GM23338 (cell line): Measurements from ENCODE around the gene CCAR1. TPM values are rescaled to one million over a fixed set of nuclear protein-coding genes. Genes with fewer than 3 reads are reported as not detected.

Source experiments
- ATAC-seq: fragments of 200-7000 bp; cut with Tn5 transposase; 3 replicates; pipeline ENCODE4 v1.9.1; 2020
- DNase-seq: peaks from one replicate; pipeline ENCODE4 v3.0.0-alpha.2; 2015; ENCODE audit warnings: low spot score
- H2AFZ ChIP-seq: fragments of 200-600 bp; sonication (generic); 2 replicates; pipeline ENCODE4 v1.8.0; 2016; ENCODE audit warnings: antibody characterized with exemption, mild to moderate bottlenecking, moderate library complexity
- H3F3A ChIP-seq: fragments of 200-600 bp; sonication (generic); replicated peaks from 2 replicates; pipeline ENCODE4 v1.8.0; 2017; ENCODE audit warnings: antibody characterized with exemption, mixed run types, low read depth
- H3K27ac ChIP-seq: fragments of 200-600 bp; sonication (generic); 2 replicates; pipeline ENCODE4 v1.6.1; 2016; ENCODE audit warnings: low read depth
- H3K27me3 ChIP-seq: fragments of 200-600 bp; sonication (generic); 2 replicates; pipeline ENCODE4 v1.8.0; 2016; ENCODE audit warnings: mild to moderate bottlenecking, mixed run types, moderate library complexity; ENCODE audit not compliant: insufficient read depth
- H3K36me3 ChIP-seq: fragments of 200-600 bp; sonication (generic); 2 replicates; pipeline ENCODE4 v1.8.0; 2016; ENCODE audit warnings: mild to moderate bottlenecking; ENCODE audit not compliant: insufficient read depth
- H3K4me1 ChIP-seq: fragments of 200-600 bp; sonication (generic); 2 replicates; pipeline ENCODE4 v1.8.0; 2016; ENCODE audit warnings: mild to moderate bottlenecking, moderate library complexity; ENCODE audit not compliant: insufficient read depth
- H3K4me2 ChIP-seq: fragments of 200-600 bp; sonication (generic); 2 replicates; pipeline ENCODE4 v1.7.1; 2017; ENCODE audit warnings: mixed run types
- H3K4me3 ChIP-seq: fragments of 200-600 bp; sonication (generic); 2 replicates; pipeline ENCODE4 v1.6.1; 2016; ENCODE audit warnings: mixed run types
- H3K79me2 ChIP-seq: fragments of 200-600 bp; sonication (generic); replicated peaks from 2 replicates; pipeline ENCODE4 v1.8.0; 2017; ENCODE audit warnings: mild to moderate bottlenecking; ENCODE audit not compliant: insufficient read depth
- H3K9me2 ChIP-seq: fragments of 200-600 bp; sonication (generic); 2 replicates; pipeline ENCODE4 v1.8.0; 2017; ENCODE audit not compliant: insufficient read depth
- H4K20me1 ChIP-seq: fragments of 200-600 bp; sonication (generic); replicated peaks from 2 replicates; pipeline ENCODE4 v1.8.0; 2017; ENCODE audit warnings: mild to moderate bottlenecking; ENCODE audit not compliant: insufficient read depth
- H3K27ac Mint-ChIP-seq: 2 replicates; pipeline ENCODE4 v1.8.0; 2020; ENCODE audit warnings: inconsistent platforms, mild to moderate bottlenecking, moderate library complexity, mixed read lengths
- H3K27me3 Mint-ChIP-seq: 3 replicates; pipeline ENCODE4 v1.8.0; 2022; ENCODE audit warnings: low read depth, mild to moderate bottlenecking, moderate library complexity, mixed read lengths, inconsistent platforms; ENCODE audit not compliant: insufficient read depth, poor library complexity
- H3K36me3 Mint-ChIP-seq: 3 replicates; pipeline ENCODE4 v1.8.0; 2021; ENCODE audit warnings: low read depth, mild to moderate bottlenecking, inconsistent platforms, moderate library complexity, mixed read lengths
- H3K4me1 Mint-ChIP-seq: 3 replicates; pipeline ENCODE4 v1.8.0; 2020; ENCODE audit warnings: mild to moderate bottlenecking, inconsistent platforms, mixed read lengths
- H3K4me3 Mint-ChIP-seq: 3 replicates; pipeline ENCODE4 v1.8.0; 2021; ENCODE audit warnings: moderate library complexity, mild to moderate bottlenecking, inconsistent platforms, mixed read lengths
- H3K9me3 Mint-ChIP-seq: 3 replicates; pipeline ENCODE4 v1.8.0; 2020; ENCODE audit warnings: moderate library complexity, mild to moderate bottlenecking, inconsistent platforms, mixed read lengths
- CREB1 ChIP-seq: fragments of 250-450 bp; sonication (Bioruptor Pico); IDR thresholded peaks from 2 replicates; pipeline ENCODE4 v1.5.0; 2020; ENCODE audit warnings: low read depth, mild to moderate bottlenecking, moderate library complexity
- EZH2phosphoT487 ChIP-seq: fragments of 200-600 bp; sonication (generic); IDR thresholded peaks from one replicate; pipeline ENCODE4 v1.8.1; 2018; ENCODE audit warnings: antibody characterized with exemption; ENCODE audit not compliant: unreplicated experiment
- NANOG ChIP-seq: IDR thresholded peaks from 2 replicates; pipeline ENCODE4 v1.6.1; 2016; ENCODE audit warnings: antibody characterized with exemption, borderline replicate concordance
- STAT1 ChIP-seq: IDR thresholded peaks from one replicate; pipeline ENCODE4 v1.6.1; 2016; ENCODE audit warnings: antibody characterized with exemption; ENCODE audit not compliant: unreplicated experiment
- ZNF331 ChIP-seq: fragments of 250-450 bp; sonication (Bioruptor Pico); IDR thresholded peaks from 2 replicates; pipeline ENCODE4 v1.5.0; 2020; ENCODE audit warnings: low read depth, mild to moderate bottlenecking, moderate library complexity
- polyA plus RNA-seq: library from polyadenylated mRNA; unstranded; fragments of >200 nt; fragmentation: Nextera tagmentation; extraction: Ambion mirVana; gene quantifications from 2 replicates; pipeline ENCODE4 v1.2.1, GENCODE V29; 2016
- total RNA-seq: library from RNA; depleted of rRNA; stranded (reverse); fragments of >200 nt; shearing (Covaris generic); gene quantifications from 2 replicates; pipeline ENCODE4 v1.2.3, GENCODE V29; 2014
- TF ChIP-seq, protein P1 (sequence below): IDR thresholded peaks from one replicate; pipeline ENCODE4 v1.6.1; 2018; ENCODE audit warnings: antibody characterized with exemption; ENCODE audit not compliant: unreplicated experiment
- TF ChIP-seq, protein P2 (sequence below): fragments of 250-450 bp; sonication (Bioruptor Pico); IDR thresholded peaks from 2 replicates; pipeline ENCODE4 v1.5.0; 2020; ENCODE audit warnings: mild to moderate bottlenecking, moderate library complexity
- TF ChIP-seq, protein P3 (sequence below), 2 experiments: fragments of 200-600 bp in 1 of 2; sonication (generic) in 1 of 2; conservative IDR thresholded peaks; 2 replicates each; pipeline versions ENCODE4 v1.5.1 to v1.6.1; 2016 to 2017; ENCODE audit warnings: antibody characterized with exemption in 2 of 2, low read depth in 2 of 2, mild to moderate bottlenecking in 2 of 2, moderate library complexity in 1 of 2

Gene CCAR1
- total and polyA plus RNA-seq, 2 experiments from 2014 or later, result 118 to 121 TPM

DNA sequence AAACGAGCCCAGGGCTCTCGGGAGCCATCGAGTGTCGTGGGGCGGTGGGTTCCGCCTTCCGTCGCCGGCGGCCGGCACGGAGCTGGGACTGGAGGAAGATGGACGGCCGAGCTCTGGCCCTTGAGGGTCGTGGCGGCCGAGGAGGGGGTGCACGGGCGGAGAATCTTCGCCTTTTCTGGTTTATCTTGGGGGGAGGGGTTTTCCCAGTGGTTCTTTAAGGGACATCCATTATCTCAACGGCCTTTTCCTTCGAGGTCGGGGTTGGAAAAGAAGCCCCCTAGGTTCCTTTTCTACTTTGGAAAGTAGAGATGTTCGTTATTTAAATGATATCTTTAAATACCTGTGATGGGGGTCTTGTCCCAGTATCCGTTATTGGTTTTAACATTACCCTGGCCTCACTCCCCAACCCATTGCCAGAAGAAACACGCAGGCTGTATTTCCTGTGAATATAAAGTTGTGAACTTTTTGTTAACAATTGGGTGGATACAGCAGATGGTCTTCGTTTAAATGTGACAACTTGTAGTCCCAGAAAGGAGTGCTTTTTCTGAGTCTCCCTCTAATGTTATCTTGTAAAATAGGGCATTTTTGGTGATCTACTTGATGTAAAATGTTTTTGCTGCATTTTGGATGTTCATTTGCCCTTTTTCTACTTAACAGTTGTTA, 765 bp downstream of the CCAR1 start:
- Histone ChIP-seq H3F3A (peaks cover 16% of the 10 kb centered on the region; the same call in 1 of the 2 replicates), H3K9me2 (peaks cover 6% of the 10 kb centered on the region; the same call in 1 of the 2 replicates), H3K4me1 (peaks cover 7% of the 10 kb centered on the region; the same call in 1 of the 2 replicates), H3K4me2 (peak overlapping the region; percentile 85), H3K27me3 (no peaks in the 10 kb centered on the region), H3K36me3 (peaks cover 30% of the 10 kb centered on the region), H4K20me1 (0 out of 2 replicates have a peak, but pooled peaks cover 9% of the 10 kb centered on the region), H3K4me3 (peak overlapping the region; percentile 88), H3K27ac (peak overlapping the region; percentile 91), H2AFZ (0 out of 2 replicates have a peak overlapping the region, but pooled peaks have one; percentile 30), H3K79me2 (peaks cover 55% of the 10 kb centered on the region)
- ATAC-seq (peak; percentile 51), DNase-seq (peak; percentile 49)
- peaks cover 44% of the 10 kb centered on the region for H3K36me3 Mint-ChIP-seq
- H3K27ac Mint-ChIP-seq, result peak overlapping the region; percentile 99
- no peaks in the 10 kb centered on the region; the same call in 1 of the 3 replicates for H3K9me3 Mint-ChIP-seq
- H3K4me3 Mint-ChIP-seq, result peak overlapping the region; percentile 77
- TF ChIP-seq, protein P1, sequence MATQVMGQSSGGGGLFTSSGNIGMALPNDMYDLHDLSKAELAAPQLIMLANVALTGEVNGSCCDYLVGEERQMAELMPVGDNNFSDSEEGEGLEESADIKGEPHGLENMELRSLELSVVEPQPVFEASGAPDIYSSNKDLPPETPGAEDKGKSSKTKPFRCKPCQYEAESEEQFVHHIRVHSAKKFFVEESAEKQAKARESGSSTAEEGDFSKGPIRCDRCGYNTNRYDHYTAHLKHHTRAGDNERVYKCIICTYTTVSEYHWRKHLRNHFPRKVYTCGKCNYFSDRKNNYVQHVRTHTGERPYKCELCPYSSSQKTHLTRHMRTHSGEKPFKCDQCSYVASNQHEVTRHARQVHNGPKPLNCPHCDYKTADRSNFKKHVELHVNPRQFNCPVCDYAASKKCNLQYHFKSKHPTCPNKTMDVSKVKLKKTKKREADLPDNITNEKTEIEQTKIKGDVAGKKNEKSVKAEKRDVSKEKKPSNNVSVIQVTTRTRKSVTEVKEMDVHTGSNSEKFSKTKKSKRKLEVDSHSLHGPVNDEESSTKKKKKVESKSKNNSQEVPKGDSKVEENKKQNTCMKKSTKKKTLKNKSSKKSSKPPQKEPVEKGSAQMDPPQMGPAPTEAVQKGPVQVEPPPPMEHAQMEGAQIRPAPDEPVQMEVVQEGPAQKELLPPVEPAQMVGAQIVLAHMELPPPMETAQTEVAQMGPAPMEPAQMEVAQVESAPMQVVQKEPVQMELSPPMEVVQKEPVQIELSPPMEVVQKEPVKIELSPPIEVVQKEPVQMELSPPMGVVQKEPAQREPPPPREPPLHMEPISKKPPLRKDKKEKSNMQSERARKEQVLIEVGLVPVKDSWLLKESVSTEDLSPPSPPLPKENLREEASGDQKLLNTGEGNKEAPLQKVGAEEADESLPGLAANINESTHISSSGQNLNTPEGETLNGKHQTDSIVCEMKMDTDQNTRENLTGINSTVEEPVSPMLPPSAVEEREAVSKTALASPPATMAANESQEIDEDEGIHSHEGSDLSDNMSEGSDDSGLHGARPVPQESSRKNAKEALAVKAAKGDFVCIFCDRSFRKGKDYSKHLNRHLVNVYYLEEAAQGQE, result no peak
- TF ChIP-seq ZNF331 (CRISPR knock-in tag) (no peak), STAT1 (no peak), EZH2phosphoT487 (no peak), NANOG (no peak), CREB1 (CRISPR knock-in tag) (no peak)
- TF ChIP-seq, protein P2, sequence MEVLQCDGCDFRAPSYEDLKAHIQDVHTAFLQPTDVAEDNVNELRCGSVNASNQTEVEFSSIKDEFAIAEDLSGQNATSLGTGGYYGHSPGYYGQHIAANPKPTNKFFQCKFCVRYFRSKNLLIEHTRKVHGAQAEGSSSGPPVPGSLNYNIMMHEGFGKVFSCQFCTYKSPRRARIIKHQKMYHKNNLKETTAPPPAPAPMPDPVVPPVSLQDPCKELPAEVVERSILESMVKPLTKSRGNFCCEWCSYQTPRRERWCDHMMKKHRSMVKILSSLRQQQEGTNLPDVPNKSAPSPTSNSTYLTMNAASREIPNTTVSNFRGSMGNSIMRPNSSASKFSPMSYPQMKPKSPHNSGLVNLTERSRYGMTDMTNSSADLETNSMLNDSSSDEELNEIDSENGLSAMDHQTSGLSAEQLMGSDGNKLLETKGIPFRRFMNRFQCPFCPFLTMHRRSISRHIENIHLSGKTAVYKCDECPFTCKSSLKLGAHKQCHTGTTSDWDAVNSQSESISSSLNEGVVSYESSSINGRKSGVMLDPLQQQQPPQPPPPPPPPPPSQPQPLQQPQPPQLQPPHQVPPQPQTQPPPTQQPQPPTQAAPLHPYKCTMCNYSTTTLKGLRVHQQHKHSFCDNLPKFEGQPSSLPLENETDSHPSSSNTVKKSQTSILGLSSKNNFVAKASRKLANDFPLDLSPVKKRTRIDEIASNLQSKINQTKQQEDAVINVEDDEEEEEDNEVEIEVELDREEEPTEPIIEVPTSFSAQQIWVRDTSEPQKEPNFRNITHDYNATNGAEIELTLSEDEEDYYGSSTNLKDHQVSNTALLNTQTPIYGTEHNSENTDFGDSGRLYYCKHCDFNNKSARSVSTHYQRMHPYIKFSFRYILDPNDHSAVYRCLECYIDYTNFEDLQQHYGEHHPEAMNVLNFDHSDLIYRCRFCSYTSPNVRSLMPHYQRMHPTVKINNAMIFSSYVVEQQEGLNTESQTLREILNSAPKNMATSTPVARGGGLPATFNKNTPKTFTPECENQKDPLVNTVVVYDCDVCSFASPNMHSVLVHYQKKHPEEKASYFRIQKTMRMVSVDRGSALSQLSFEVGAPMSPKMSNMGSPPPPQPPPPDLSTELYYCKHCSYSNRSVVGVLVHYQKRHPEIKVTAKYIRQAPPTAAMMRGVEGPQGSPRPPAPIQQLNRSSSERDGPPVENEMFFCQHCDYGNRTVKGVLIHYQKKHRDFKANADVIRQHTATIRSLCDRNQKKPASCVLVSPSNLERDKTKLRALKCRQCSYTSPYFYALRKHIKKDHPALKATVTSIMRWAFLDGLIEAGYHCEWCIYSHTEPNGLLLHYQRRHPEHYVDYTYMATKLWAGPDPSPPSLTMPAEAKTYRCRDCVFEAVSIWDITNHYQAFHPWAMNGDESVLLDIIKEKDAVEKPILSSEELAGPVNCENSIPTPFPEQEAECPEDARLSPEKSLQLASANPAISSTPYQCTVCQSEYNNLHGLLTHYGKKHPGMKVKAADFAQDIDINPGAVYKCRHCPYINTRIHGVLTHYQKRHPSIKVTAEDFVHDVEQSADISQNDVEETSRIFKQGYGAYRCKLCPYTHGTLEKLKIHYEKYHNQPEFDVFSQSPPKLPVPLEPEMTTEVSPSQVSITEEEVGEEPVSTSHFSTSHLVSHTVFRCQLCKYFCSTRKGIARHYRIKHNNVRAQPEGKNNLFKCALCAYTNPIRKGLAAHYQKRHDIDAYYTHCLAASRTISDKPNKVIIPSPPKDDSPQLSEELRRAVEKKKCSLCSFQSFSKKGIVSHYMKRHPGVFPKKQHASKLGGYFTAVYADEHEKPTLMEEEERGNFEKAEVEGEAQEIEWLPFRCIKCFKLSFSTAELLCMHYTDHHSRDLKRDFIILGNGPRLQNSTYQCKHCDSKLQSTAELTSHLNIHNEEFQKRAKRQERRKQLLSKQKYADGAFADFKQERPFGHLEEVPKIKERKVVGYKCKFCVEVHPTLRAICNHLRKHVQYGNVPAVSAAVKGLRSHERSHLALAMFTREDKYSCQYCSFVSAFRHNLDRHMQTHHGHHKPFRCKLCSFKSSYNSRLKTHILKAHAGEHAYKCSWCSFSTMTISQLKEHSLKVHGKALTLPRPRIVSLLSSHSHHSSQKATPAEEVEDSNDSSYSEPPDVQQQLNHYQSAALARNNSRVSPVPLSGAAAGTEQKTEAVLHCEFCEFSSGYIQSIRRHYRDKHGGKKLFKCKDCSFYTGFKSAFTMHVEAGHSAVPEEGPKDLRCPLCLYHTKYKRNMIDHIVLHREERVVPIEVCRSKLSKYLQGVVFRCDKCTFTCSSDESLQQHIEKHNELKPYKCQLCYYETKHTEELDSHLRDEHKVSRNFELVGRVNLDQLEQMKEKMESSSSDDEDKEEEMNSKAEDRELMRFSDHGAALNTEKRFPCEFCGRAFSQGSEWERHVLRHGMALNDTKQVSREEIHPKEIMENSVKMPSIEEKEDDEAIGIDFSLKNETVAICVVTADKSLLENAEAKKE (CRISPR knock-in tag), result no peak
- TF ChIP-seq, protein P3, sequence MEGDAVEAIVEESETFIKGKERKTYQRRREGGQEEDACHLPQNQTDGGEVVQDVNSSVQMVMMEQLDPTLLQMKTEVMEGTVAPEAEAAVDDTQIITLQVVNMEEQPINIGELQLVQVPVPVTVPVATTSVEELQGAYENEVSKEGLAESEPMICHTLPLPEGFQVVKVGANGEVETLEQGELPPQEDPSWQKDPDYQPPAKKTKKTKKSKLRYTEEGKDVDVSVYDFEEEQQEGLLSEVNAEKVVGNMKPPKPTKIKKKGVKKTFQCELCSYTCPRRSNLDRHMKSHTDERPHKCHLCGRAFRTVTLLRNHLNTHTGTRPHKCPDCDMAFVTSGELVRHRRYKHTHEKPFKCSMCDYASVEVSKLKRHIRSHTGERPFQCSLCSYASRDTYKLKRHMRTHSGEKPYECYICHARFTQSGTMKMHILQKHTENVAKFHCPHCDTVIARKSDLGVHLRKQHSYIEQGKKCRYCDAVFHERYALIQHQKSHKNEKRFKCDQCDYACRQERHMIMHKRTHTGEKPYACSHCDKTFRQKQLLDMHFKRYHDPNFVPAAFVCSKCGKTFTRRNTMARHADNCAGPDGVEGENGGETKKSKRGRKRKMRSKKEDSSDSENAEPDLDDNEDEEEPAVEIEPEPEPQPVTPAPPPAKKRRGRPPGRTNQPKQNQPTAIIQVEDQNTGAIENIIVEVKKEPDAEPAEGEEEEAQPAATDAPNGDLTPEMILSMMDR (conservative IDR thresholded peaks at IDR 0.05; ENCODE audit: low read depth in 2 of 2), result no peak
- H3K27me3 Mint-ChIP-seq, result peaks cover 8% of the 10 kb centered on the region
- H3K4me1 Mint-ChIP-seq, result peaks cover 6% of the 10 kb centered on the region
